Right lobe of liver (tissue), 4 donors: Measurements from ENCODE around the gene KANSL2.

ENCODE experiments used
- POLR2A ChIP-seq: fragments of 450-650 bp; IDR thresholded peaks from one replicate; pipeline ENCODE4 v1.6.1; 2017; ENCODE audit warnings: antibody characterized with exemption, mild to moderate bottlenecking
- TF ChIP-seq, protein P1 (sequence below), 4 donors: fragments of 200-600 bp in 3 of 4; fragments of 450-650 bp in 1 of 4; IDR thresholded peaks; one replicate each; pipeline versions ENCODE4 v1.5.1 to v1.8.0; 2016 to 2022; ENCODE audit warnings: antibody characterized with exemption in 4 of 4, mild to moderate bottlenecking in 2 of 4
- donor health status: DM: no; HTN: no; CAD: no.
- donor health status: DM: no; HTN: no; CAD: no.
- donor health status: DM: no; HTN: yes; CAD: no.

DNA sequence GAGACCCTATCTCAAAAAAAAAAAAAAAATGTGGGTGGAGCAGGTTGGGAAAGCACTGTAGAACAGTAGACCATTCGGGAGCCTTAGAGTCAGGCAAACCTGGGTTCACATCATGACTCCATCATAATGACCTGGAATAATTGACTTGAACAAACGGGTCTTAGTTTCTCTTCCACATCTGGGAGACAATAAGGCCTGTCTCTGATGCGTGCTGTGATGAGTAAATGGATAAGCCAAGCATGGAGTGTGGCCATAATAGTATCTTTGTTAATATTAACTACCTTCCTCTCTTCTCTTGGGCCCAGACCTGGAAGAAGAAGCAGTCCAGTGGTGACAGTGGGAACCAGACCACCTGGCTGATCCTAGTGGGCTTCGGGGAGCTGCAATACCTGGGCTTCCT, 54.5 kb downstream of the KANSL2 start:
- TF ChIP-seq, protein P1, sequence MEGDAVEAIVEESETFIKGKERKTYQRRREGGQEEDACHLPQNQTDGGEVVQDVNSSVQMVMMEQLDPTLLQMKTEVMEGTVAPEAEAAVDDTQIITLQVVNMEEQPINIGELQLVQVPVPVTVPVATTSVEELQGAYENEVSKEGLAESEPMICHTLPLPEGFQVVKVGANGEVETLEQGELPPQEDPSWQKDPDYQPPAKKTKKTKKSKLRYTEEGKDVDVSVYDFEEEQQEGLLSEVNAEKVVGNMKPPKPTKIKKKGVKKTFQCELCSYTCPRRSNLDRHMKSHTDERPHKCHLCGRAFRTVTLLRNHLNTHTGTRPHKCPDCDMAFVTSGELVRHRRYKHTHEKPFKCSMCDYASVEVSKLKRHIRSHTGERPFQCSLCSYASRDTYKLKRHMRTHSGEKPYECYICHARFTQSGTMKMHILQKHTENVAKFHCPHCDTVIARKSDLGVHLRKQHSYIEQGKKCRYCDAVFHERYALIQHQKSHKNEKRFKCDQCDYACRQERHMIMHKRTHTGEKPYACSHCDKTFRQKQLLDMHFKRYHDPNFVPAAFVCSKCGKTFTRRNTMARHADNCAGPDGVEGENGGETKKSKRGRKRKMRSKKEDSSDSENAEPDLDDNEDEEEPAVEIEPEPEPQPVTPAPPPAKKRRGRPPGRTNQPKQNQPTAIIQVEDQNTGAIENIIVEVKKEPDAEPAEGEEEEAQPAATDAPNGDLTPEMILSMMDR (IDR thresholded peaks at IDR 0.05): no peak
- TF ChIP-seq POLR2A: no peak
